IMR-90 (cell line): ENCODE data around the gene TBL3. TPM values are rescaled to one million over a fixed set of nuclear protein-coding genes. Genes with fewer than 3 reads are reported as not detected.
A peak's percentile ranks its signal among the peaks of the same experiment; 100 is the strongest.

Experiments
- ATAC-seq: fragments of 200-7000 bp; cut with Tn5 transposase; 2 replicates; pipeline ENCODE4 v1.9.1; 2020; ENCODE audit warnings: low read depth, mild to moderate bottlenecking, moderate library complexity
- BruUV-seq: library from RNA; stranded (reverse); fragments of 400-500 nt; replicated peaks from 2 replicates; lab custom pipeline; 2021; lab: Mats Ljungman, UMichigan
- CTCF ChIA-PET: fragments of 300-600 bp; formaldehyde crosslinking; extraction: SDS; loops from one replicate; lab custom pipeline; 2021; ENCODE audit warnings: antibody characterized with exemption; lab: Yijun Ruan, JAX
- POLR2A ChIA-PET: fragments of 300-600 bp; sonication (Branson Sonifier 250); formaldehyde crosslinking; loops from one replicate; lab custom pipeline; 2022; ENCODE audit warnings: antibody characterized with exemption; ENCODE audit not compliant: unreplicated experiment; lab: Charles Lee
- DNase-seq: peaks from one replicate; pipeline ENCODE4 v3.0.0; 2013
- H2AFZ ChIP-seq: replicated peaks from 2 replicates; pipeline ENCODE3; 2013; ENCODE audit warnings: low read length, mild to moderate bottlenecking; ENCODE audit not compliant: poor library complexity
- H2AK5ac ChIP-seq: 2 replicates; pipeline ENCODE4 v1.6.1; 2013; ENCODE audit warnings: low read depth, low read length, inconsistent platforms
- H2AK9ac ChIP-seq: replicated peaks from 2 replicates; pipeline ENCODE3; 2013; ENCODE audit warnings: mild to moderate bottlenecking, low read depth, low read length, moderate library complexity; ENCODE audit not compliant: poor library complexity
- H2BK120ac ChIP-seq: 2 replicates; pipeline ENCODE4 v1.6.1; 2013; ENCODE audit warnings: low read depth, low read length, inconsistent platforms
- H2BK15ac ChIP-seq: 3 replicates; pipeline ENCODE4 v1.6.1; 2013; ENCODE audit warnings: low read depth, low read length, inconsistent platforms
- H2BK20ac ChIP-seq: 2 replicates; pipeline ENCODE4 v1.6.1; 2013; ENCODE audit warnings: low read depth, mild to moderate bottlenecking, inconsistent platforms, low read length, moderate library complexity
- H2BK5ac ChIP-seq: 2 replicates; pipeline ENCODE4 v1.6.1; 2013; ENCODE audit warnings: mild to moderate bottlenecking, low read depth, low read length, inconsistent platforms; ENCODE audit not compliant: poor library complexity, severe bottlenecking
- H3K14ac ChIP-seq: replicated peaks from 2 replicates; pipeline ENCODE4 v1.6.1; 2013; ENCODE audit warnings: low read depth, low read length, inconsistent platforms
- H3K18ac ChIP-seq: 2 replicates; pipeline ENCODE4 v1.6.1; 2013; ENCODE audit warnings: low read depth, low read length, control low read depth
- H3K23ac ChIP-seq: 2 replicates; pipeline ENCODE4 v1.6.1; 2013; ENCODE audit warnings: low read depth, low read length, inconsistent platforms
- H3K27ac ChIP-seq: 2 replicates; pipeline ENCODE4 v1.5.1; 2013; ENCODE audit warnings: mild to moderate bottlenecking, control low read depth, low read length; ENCODE audit not compliant: insufficient read depth
- H3K27me3 ChIP-seq: 2 replicates; pipeline ENCODE4 v1.6.1; 2013; ENCODE audit warnings: low read length; ENCODE audit not compliant: control insufficient read depth, insufficient read depth
- H3K36me3 ChIP-seq: 2 replicates; pipeline ENCODE4 v1.6.1; 2013; ENCODE audit warnings: low read length, mixed read lengths; ENCODE audit not compliant: control insufficient read depth, insufficient read depth
- H3K4ac ChIP-seq: 2 replicates; pipeline ENCODE4 v1.6.1; 2013; ENCODE audit warnings: low read depth, low read length, inconsistent platforms
- H3K4me1 ChIP-seq: 2 replicates; pipeline ENCODE4 v1.6.1; 2013; ENCODE audit warnings: low read length, mixed read lengths; ENCODE audit not compliant: control insufficient read depth, insufficient read depth
- H3K4me2 ChIP-seq: 2 replicates; pipeline ENCODE4 v1.6.1; 2013; ENCODE audit warnings: low read depth, mild to moderate bottlenecking, control low read depth, low read length, moderate library complexity
- H3K4me3 ChIP-seq: 2 replicates; pipeline ENCODE4 v1.5.1; 2013; ENCODE audit warnings: low read depth, mild to moderate bottlenecking, control low read depth, low read length, moderate library complexity; ENCODE audit not compliant: insufficient read depth
- H3K56ac ChIP-seq: 2 replicates; pipeline ENCODE4 v1.6.1; 2013; ENCODE audit warnings: low read length, inconsistent platforms; ENCODE audit not compliant: insufficient read depth; ENCODE audit errors: extremely low read depth
- H3K79me1 ChIP-seq, 2 experiments: 2 replicates each; pipeline ENCODE4 v1.6.1; 2013; ENCODE audit warnings: low read length in 2 of 2, inconsistent platforms in 1 of 2, low read depth in 1 of 2
- H3K9ac ChIP-seq: 2 replicates; pipeline ENCODE4 v1.6.1; 2013; ENCODE audit warnings: low read depth, low read length, control low read depth
- H3K9me1 ChIP-seq: 2 replicates; pipeline ENCODE4 v1.6.1; 2013; ENCODE audit warnings: low read length, inconsistent platforms; ENCODE audit not compliant: insufficient read depth
- H3K9me3 ChIP-seq: 2 replicates; pipeline ENCODE4 v1.6.1; 2013; ENCODE audit warnings: low read length; ENCODE audit not compliant: control insufficient read depth, insufficient read depth
- H4K20me1 ChIP-seq: 2 replicates; pipeline ENCODE4 v1.6.1; 2013; ENCODE audit warnings: low read length, inconsistent platforms; ENCODE audit not compliant: insufficient read depth
- H4K5ac ChIP-seq: 2 replicates; pipeline ENCODE4 v1.6.1; 2013; ENCODE audit warnings: mild to moderate bottlenecking, low read depth, low read length, control low read depth
- H4K8ac ChIP-seq, 2 experiments: 2 replicates each; pipeline ENCODE4 v1.6.1; 2013; ENCODE audit warnings: low read depth in 2 of 2, low read length in 2 of 2, control low read depth in 1 of 2, inconsistent platforms in 1 of 2
- H4K91ac ChIP-seq: 2 replicates; pipeline ENCODE4 v1.6.1; 2013; ENCODE audit warnings: low read depth, low read length, inconsistent platforms; ENCODE audit not compliant: insufficient read depth
- CHD1 ChIP-seq: IDR thresholded peaks from 2 replicates; pipeline ENCODE4 v1.6.1; 2012; ENCODE audit warnings: low read depth, low read length, improper control_type of control experiment
- MAZ ChIP-seq: IDR thresholded peaks from 2 replicates; pipeline ENCODE4 v1.6.1; 2012; ENCODE audit warnings: low read depth, mild to moderate bottlenecking, low read length, improper control_type of control experiment, moderate library complexity, borderline replicate concordance
- MXI1 ChIP-seq: IDR thresholded peaks from 2 replicates; pipeline ENCODE4 v1.6.1; 2012; ENCODE audit warnings: low read depth, mild to moderate bottlenecking, low read length, moderate library complexity, borderline replicate concordance
- NFE2L2 ChIP-seq: fragments of 150-350 bp; IDR thresholded peaks from 2 replicates; pipeline ENCODE4 v1.6.1; 2016; ENCODE audit warnings: low read depth, mild to moderate bottlenecking, low read length
- POLR2A ChIP-seq: IDR thresholded peaks from 2 replicates; pipeline ENCODE4 v1.6.1; 2012; ENCODE audit warnings: mild to moderate bottlenecking, low read depth, low read length
- SMC3 ChIP-seq: fragments of 150-350 bp; IDR thresholded peaks from 2 replicates; pipeline ENCODE4 v1.6.1; 2016; ENCODE audit warnings: low read depth, mild to moderate bottlenecking, antibody characterized with exemption, low read length, moderate library complexity
- WGBS, 2 experiments: methylation state at CpG; one replicate each; pipeline versions ENCODE4 v1.1.5 to v1.1.7; 2013; ENCODE audit warnings: missing lambda C conversion rate in 2 of 2; ENCODE audit not compliant: insufficient read length in 1 of 2; ENCODE audit errors: extremely low coverage in 2 of 2; 5-methylcytosine and 5-hydroxymethylcytosine counted together
- dilution Hi-C: fragments of 300-500 bp; cut with HindIII; formaldehyde crosslinking; loops from one replicate; pipeline ENCODE4 v1.14.3; 2018; ENCODE audit warnings: low sequenced_read_pairs; ENCODE audit not compliant: unreplicated experiment
- in situ Hi-C: fragments of 300-500 bp; cut with MboI; formaldehyde crosslinking; loops from 3 replicates; pipeline ENCODE4 v1.14.3; 2019; ENCODE audit warnings: low sequenced_read_pairs, inconsistent platforms, mixed read lengths
- intact Hi-C: fragments of 100-400 bp; cut with micrococcal nuclease; formaldehyde crosslinking; loops from 2 replicates; pipeline ENCODE4 v1.10.0; 2022
- polyA plus RNA-seq, 3 experiments: library from polyadenylated mRNA; depleted of rRNA; stranded (reverse); fragments of >200 nt; gene quantifications; 2 replicates each; pipeline ENCODE4 v1.2.3, GENCODE V29; 2012; ENCODE audit warnings: low replicate concordance in 1 of 3
- total RNA-seq: library from RNA; depleted of rRNA; stranded (reverse); fragments of >200 nt; gene quantifications from 2 replicates; pipeline ENCODE4 v1.2.3, GENCODE V29; 2012

The TBL3 gene
- total and polyA plus RNA-seq, 2 of the 4 experiments (the other 2 are of a cell fraction), result 38.5 to 60.8 TPM

DNA sequence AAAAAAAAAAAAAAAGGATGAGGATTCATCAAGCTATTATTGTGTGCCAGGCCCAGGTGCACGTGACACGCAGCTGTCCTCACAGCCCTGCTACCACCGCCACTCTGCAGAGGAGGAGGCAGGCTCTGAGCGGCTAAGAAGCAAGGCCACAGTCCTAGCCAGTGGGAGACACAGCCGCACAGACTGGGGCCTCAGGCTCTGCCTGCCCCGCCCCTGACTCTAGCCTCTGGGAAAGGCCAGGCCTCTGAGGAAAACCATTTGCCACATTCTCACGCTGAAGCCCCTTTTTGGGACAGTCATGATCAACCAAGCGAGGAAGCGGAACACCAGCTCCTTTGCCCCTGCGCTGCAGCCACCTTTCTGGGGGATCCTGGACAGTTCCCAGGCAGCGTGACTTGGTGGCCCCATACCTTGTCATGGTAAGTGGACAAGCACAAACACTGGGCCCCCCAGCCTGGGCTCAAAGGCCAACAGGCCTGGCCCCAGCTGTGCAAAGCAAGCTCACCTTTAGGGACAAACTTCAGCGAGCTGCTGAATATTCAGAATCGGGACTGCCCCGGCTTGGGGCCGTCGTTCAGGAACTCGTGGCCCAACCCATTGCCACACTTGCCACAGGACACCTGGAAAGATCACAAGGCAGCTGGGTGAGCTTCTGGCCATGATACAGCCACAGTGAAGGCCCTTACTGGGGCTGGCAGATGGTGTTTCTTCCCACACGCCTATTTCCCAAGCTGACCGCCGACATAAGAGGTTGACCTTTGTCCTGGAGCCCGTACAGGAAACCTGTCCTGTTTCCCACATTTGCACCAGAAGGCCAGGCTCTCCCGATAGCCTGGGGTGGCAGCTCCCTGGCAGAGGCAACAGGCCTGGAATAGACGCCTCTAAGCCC lies 31.3 kb upstream of the TBL3 start:
- H3K14ac ChIP-seq, result no peak overlapping the region
- TF ChIP-seq SMC3, result no peak
- no peak for TF ChIP-seq NFE2L2
- no peak for TF ChIP-seq MXI1
- no peak for TF ChIP-seq MAZ
- no peak for TF ChIP-seq POLR2A
- TF ChIP-seq CHD1, result no peak
- no peak overlapping the region for H2BK15ac ChIP-seq
- H3K79me1 ChIP-seq, result peaks cover 9 to 13% of the 10 kb centered on the region in 2 experiments; a peak in 3 of 4 replicates
- no peak overlapping the region for H3K27ac ChIP-seq
- no peak overlapping the region for H3K4me2 ChIP-seq
- WGBS, 2 experiments, result 97% methylated on average over 20 of the region's 23 CpGs; no CpG with 5 or more reads in 1 of the 2 experiments
- H3K9me3 ChIP-seq, result no peaks in the 10 kb centered on the region
- H3K36me3 ChIP-seq, result peaks cover 23% of the 10 kb centered on the region
- H2BK120ac ChIP-seq, result no peak overlapping the region
- H3K23ac ChIP-seq, result no peak overlapping the region
- no peak overlapping the region for H2BK20ac ChIP-seq
- H2AK5ac ChIP-seq, result no peak overlapping the region
- no peak overlapping the region for H3K4me3 ChIP-seq
- H4K5ac ChIP-seq, result no peak overlapping the region
- ChIA-PET CTCF (no interaction called here), POLR2A (no interaction called here)
- in situ Hi-C loops, result no loop called here
- no peak overlapping the region for H4K8ac ChIP-seq
- peak overlapping the region; percentile 69 for H2AK9ac ChIP-seq
- H3K18ac ChIP-seq, result no peak overlapping the region
- DNase-seq (no peak), ATAC-seq (no peak)
- H3K4me1 ChIP-seq, result peaks cover 5% of the 10 kb centered on the region; the same call in 1 of the 2 replicates
- dilution Hi-C loops, result no loop called here
- BruUV-seq, result no TSS peak
- no peak overlapping the region for H2BK5ac ChIP-seq
- H3K9me1 ChIP-seq, result no peaks in the 10 kb centered on the region
- H3K27me3 ChIP-seq, result no peaks in the 10 kb centered on the region
- no peak overlapping the region for H3K4ac ChIP-seq
- H2AFZ ChIP-seq, result no peak overlapping the region
- no peaks in the 10 kb centered on the region for H4K20me1 ChIP-seq
- H3K9ac ChIP-seq, result no peak overlapping the region
- H3K56ac ChIP-seq, result no peak overlapping the region
- intact Hi-C loops, result no loop called here
- H4K91ac ChIP-seq, result no peak overlapping the region
